PC-3 (cell line): Measurements from ENCODE around the gene CFAP65.

ENCODE experiments used
- CTCF ChIP-seq: fragments of 300-600 bp; sonication (generic); conservative IDR thresholded peaks from 2 replicates; pipeline ENCODE4 v1.5.1; 2017; ENCODE audit warnings: antibody characterized with exemption, low read depth, mild to moderate bottlenecking, low read length
- EZH2 ChIP-seq: fragments of 300-600 bp; sonication (generic); IDR thresholded peaks from one replicate; pipeline ENCODE4 v1.6.1; 2017; ENCODE audit warnings: antibody characterized with exemption, mild to moderate bottlenecking, low read length; ENCODE audit not compliant: unreplicated experiment
- EZH2phosphoT487 ChIP-seq: fragments of 300-600 bp; sonication (generic); IDR thresholded peaks from 2 replicates; pipeline ENCODE4 v1.6.1; 2018; ENCODE audit warnings: mild to moderate bottlenecking, antibody characterized with exemption, low read length, borderline replicate concordance

GRCh38 chr2:218999881-219000568 lies 41.3 kb downstream of the CFAP65 start:
- no peak for TF ChIP-seq CTCF
- TF ChIP-seq EZH2 = no peak
- TF ChIP-seq EZH2phosphoT487 = no peak
